Measurements from ENCODE around the gene ZFYVE26. TPM values are rescaled to one million over a fixed set of nuclear protein-coding genes. Genes with fewer than 3 reads are reported as not detected.

ZFYVE26 gene
- total and polyA plus RNA-seq, 10 of the 15 experiments (the other 5 are each of a cell fraction or from before 2014, with no cell fraction given) = 1.00 to 25.6 (median 12.0) TPM

DNA sequence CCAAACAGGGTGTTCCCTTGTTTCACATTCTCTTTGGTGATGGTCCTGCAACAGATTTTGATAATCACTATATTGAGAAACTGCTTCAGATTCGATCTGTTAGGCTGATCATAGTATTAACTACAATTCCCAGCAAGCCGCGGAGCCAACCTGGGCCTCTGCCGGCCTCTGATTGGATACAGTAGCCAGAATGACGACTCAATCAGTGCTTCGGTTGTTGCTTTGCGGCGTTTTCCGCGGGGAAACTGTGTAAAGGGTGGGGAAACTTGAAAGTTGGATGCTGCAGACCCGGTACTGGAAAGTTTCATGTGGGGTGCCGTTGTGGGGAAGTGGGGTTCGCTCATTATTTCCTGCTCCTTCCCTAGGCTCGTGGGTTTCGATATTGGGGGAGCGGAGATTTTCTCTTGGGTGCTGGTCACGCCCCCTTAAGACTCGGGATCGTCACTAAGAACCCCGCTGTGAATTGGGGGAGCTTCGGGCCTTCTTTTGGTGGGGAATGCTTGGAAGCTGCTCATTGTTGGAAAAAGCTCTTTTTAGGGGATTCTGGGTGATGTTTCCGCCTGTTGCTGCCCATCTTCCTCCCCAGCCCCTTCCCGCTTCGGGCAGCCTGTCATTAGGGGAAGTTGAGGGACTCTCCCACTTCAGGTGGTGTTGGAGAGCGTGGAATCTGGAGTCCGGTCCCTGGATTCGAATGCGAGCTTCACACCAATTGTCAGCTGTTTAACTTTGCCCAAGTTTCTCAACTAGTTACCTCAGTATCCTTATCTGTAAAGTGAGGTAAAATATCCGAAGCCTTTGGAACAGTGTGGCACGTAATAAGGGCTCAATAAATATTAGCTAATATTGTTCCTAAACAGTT, 3.4 kb upstream of the ZFYVE26 start, which contains the start of gene RAD51B (continued):
- TF ChIP-seq CBFB (IDR thresholded peaks at IDR 0.05; ENCODE audit: low read depth) (peak; percentile 71; the same call in 1 of the 2 replicates), SMAD5 (IDR thresholded peaks at IDR 0.05; ENCODE audit: low read depth) (no peak), HCFC1 (IDR thresholded peaks at IDR 0.05; ENCODE audit: low read length) (peak; percentile 98), TARDBP (IDR thresholded peaks at IDR 0.05; ENCODE audit: borderline replicate concordance) (peak; percentile 83), CREB1 (IDR thresholded peaks at IDR 0.05; ENCODE audit: low read depth) (peak; percentile 78), FOS (IDR thresholded peaks at IDR 0.05; ENCODE audit: borderline replicate concordance, extremely low read depth, insufficient read length) (peak; percentile 87), SIX5 (IDR thresholded peaks at IDR 0.05; ENCODE audit: low read depth, low read length, severe bottlenecking) (peak; percentile 97), IKZF1 (conservative IDR thresholded peaks at IDR 0.05) (peak; percentile 82), GATAD2B (conservative IDR thresholded peaks at IDR 0.05; ENCODE audit: low read depth) (peak; percentile 24; the same call in 1 of the 2 replicates)
- TF ChIP-seq, protein P1, sequence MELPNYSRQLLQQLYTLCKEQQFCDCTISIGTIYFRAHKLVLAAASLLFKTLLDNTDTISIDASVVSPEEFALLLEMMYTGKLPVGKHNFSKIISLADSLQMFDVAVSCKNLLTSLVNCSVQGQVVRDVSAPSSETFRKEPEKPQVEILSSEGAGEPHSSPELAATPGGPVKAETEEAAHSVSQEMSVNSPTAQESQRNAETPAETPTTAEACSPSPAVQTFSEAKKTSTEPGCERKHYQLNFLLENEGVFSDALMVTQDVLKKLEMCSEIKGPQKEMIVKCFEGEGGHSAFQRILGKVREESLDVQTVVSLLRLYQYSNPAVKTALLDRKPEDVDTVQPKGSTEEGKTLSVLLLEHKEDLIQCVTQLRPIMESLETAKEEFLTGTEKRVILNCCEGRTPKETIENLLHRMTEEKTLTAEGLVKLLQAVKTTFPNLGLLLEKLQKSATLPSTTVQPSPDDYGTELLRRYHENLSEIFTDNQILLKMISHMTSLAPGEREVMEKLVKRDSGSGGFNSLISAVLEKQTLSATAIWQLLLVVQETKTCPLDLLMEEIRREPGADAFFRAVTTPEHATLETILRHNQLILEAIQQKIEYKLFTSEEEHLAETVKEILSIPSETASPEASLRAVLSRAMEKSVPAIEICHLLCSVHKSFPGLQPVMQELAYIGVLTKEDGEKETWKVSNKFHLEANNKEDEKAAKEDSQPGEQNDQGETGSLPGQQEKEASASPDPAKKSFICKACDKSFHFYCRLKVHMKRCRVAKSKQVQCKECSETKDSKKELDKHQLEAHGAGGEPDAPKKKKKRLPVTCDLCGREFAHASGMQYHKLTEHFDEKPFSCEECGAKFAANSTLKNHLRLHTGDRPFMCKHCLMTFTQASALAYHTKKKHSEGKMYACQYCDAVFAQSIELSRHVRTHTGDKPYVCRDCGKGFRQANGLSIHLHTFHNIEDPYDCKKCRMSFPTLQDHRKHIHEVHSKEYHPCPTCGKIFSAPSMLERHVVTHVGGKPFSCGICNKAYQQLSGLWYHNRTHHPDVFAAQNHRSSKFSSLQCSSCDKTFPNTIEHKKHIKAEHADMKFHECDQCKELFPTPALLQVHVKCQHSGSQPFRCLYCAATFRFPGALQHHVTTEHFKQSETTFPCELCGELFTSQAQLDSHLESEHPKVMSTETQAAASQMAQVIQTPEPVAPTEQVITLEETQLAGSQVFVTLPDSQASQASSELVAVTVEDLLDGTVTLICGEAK (IDR thresholded peaks at IDR 0.05; ENCODE audit: borderline replicate concordance) = peak; percentile 32; the same call in 1 of the 2 replicates
- TF ChIP-seq, protein P2, sequence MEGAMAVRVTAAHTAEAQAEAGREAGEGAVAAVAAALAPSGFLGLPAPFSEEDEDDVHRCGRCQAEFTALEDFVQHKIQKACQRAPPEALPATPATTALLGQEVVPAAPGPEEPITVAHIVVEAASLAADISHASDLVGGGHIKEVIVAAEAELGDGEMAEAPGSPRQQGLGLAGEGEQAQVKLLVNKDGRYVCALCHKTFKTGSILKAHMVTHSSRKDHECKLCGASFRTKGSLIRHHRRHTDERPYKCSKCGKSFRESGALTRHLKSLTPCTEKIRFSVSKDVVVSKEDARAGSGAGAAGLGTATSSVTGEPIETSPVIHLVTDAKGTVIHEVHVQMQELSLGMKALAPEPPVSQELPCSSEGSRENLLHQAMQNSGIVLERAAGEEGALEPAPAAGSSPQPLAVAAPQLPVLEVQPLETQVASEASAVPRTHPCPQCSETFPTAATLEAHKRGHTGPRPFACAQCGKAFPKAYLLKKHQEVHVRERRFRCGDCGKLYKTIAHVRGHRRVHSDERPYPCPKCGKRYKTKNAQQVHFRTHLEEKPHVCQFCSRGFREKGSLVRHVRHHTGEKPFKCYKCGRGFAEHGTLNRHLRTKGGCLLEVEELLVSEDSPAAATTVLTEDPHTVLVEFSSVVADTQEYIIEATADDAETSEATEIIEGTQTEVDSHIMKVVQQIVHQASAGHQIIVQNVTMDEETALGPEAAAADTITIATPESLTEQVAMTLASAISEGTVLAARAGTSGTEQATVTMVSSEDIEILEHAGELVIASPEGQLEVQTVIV (IDR thresholded peaks at IDR 0.05; ENCODE audit: borderline replicate concordance, partially characterized antibody) = peak; percentile 67
- TF ChIP-seq, protein P3, sequence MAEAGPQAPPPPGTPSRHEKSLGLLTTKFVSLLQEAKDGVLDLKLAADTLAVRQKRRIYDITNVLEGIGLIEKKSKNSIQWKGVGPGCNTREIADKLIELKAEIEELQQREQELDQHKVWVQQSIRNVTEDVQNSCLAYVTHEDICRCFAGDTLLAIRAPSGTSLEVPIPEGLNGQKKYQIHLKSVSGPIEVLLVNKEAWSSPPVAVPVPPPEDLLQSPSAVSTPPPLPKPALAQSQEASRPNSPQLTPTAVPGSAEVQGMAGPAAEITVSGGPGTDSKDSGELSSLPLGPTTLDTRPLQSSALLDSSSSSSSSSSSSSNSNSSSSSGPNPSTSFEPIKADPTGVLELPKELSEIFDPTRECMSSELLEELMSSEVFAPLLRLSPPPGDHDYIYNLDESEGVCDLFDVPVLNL (IDR thresholded peaks at IDR 0.05; ENCODE audit: low read depth, low read length) = peak; percentile 62; the same call in 1 of the 2 replicates
- TF ChIP-seq, protein P4, sequence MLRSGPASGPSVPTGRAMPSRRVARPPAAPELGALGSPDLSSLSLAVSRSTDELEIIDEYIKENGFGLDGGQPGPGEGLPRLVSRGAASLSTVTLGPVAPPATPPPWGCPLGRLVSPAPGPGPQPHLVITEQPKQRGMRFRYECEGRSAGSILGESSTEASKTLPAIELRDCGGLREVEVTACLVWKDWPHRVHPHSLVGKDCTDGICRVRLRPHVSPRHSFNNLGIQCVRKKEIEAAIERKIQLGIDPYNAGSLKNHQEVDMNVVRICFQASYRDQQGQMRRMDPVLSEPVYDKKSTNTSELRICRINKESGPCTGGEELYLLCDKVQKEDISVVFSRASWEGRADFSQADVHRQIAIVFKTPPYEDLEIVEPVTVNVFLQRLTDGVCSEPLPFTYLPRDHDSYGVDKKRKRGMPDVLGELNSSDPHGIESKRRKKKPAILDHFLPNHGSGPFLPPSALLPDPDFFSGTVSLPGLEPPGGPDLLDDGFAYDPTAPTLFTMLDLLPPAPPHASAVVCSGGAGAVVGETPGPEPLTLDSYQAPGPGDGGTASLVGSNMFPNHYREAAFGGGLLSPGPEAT (IDR thresholded peaks at IDR 0.05; ENCODE audit: low read depth) = peak; percentile 70; the same call in 1 of the 2 replicates
- TF ChIP-seq, protein P5, sequence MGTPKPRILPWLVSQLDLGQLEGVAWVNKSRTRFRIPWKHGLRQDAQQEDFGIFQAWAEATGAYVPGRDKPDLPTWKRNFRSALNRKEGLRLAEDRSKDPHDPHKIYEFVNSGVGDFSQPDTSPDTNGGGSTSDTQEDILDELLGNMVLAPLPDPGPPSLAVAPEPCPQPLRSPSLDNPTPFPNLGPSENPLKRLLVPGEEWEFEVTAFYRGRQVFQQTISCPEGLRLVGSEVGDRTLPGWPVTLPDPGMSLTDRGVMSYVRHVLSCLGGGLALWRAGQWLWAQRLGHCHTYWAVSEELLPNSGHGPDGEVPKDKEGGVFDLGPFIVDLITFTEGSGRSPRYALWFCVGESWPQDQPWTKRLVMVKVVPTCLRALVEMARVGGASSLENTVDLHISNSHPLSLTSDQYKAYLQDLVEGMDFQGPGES (IDR thresholded peaks at IDR 0.05) = peak; percentile 85
- TF ChIP-seq, protein P6, sequence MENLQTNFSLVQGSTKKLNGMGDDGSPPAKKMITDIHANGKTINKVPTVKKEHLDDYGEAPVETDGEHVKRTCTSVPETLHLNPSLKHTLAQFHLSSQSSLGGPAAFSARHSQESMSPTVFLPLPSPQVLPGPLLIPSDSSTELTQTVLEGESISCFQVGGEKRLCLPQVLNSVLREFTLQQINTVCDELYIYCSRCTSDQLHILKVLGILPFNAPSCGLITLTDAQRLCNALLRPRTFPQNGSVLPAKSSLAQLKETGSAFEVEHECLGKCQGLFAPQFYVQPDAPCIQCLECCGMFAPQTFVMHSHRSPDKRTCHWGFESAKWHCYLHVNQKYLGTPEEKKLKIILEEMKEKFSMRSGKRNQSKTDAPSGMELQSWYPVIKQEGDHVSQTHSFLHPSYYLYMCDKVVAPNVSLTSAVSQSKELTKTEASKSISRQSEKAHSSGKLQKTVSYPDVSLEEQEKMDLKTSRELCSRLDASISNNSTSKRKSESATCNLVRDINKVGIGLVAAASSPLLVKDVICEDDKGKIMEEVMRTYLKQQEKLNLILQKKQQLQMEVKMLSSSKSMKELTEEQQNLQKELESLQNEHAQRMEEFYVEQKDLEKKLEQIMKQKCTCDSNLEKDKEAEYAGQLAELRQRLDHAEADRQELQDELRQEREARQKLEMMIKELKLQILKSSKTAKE (IDR thresholded peaks at IDR 0.05; ENCODE audit: low read depth, poor library complexity, severe bottlenecking) = peak; percentile 61

All from GM12878 (cell line).